Suprapubic skin (tissue), 4 donors: ENCODE data around the gene ZFP90. TPM values are rescaled to one million over a fixed set of nuclear protein-coding genes. Genes with fewer than 3 reads are reported as not detected.

ENCODE experiments used
- DNase-seq, 2 donors: peaks; one replicate each; pipeline ENCODE4 v3.0.0-alpha.2; 2019; ENCODE audit warnings: low spot score in 2 of 2
- H3K27ac ChIP-seq: fragments of 200-600 bp; sonication (generic); one replicate; pipeline ENCODE4 v1.5.1; 2019
- H3K27me3 ChIP-seq: fragments of 200-600 bp; sonication (generic); one replicate; pipeline ENCODE4 v1.5.1; 2019
- H3K36me3 ChIP-seq: fragments of 200-600 bp; sonication (generic); one replicate; pipeline ENCODE4 v1.5.1; 2019
- H3K4me1 ChIP-seq: fragments of 200-600 bp; sonication (generic); one replicate; pipeline ENCODE4 v1.5.1; 2019
- H3K4me3 ChIP-seq: fragments of 200-600 bp; sonication (generic); one replicate; pipeline ENCODE4 v1.5.1; 2019; ENCODE audit warnings: mild to moderate bottlenecking
- H3K9me3 ChIP-seq: fragments of 200-600 bp; sonication (generic); one replicate; pipeline ENCODE4 v1.5.1; 2019
- EP300 ChIP-seq: sonication (generic); formaldehyde crosslinking; IDR thresholded peaks from one replicate; pipeline ENCODE4 v1.6.1; 2017; ENCODE audit warnings: antibody characterized with exemption
- POLR2A ChIP-seq, 2 donors: fragments of 450-650 bp; IDR thresholded peaks; one replicate each; pipeline ENCODE4 v1.6.1; 2017; ENCODE audit warnings: antibody characterized with exemption in 2 of 2, mild to moderate bottlenecking in 2 of 2, moderate library complexity in 2 of 2
- POLR2AphosphoS5 ChIP-seq, 3 donors: sonication (generic); formaldehyde crosslinking; IDR thresholded peaks; one replicate each; pipeline ENCODE4 v1.6.1; 2017; ENCODE audit warnings: antibody characterized with exemption in 3 of 3
- WGBS: methylation state at CpG from one replicate; pipeline ENCODE4 v1.1.5; 2018; 5-methylcytosine and 5-hydroxymethylcytosine counted together
- total RNA-seq, 4 donors: library from RNA; depleted of rRNA; stranded (reverse); fragments of >200 nt; gene quantifications; one replicate each; pipeline ENCODE4 v1.1.0, GENCODE V29; 2016
- TF ChIP-seq, protein P1 (sequence below), 2 donors: fragments of 200-600 bp in 1 of 2; fragments of 450-650 bp in 1 of 2; sonication (generic) in 1 of 2; IDR thresholded peaks; one replicate each; pipeline ENCODE4 v1.5.1; 2016 to 2019; ENCODE audit warnings: antibody characterized with exemption in 2 of 2, mild to moderate bottlenecking in 1 of 2, moderate library complexity in 1 of 2

ZFP90 gene
- total RNA-seq, 4 donors from 2014 or later = 9.1 to 34.5 (median 16.4) TPM

DNA sequence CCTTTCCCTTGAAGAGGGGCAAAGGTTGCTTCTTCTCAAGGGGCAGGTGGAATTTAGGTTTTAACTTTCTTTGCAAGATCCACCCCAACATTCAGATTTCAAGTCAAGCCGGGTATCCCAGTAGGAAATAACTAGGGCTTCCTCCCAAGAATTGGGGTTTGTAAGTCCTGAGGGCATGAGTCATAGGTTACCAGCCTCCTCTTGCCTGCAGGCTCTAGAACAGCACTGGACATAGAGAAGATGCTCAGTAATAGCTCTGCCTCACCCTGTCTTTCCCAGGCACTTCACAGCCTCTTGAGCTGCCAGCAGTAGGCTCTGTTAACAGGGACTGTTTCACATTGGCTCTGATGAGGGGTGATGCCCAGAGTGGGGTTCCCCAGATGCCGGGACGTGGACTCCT is 35.8 kb upstream of the ZFP90 start:
- WGBS = 88% methylated on average over 3 of the region's 3 CpGs
- Histone ChIP-seq H3K27me3 (peaks cover 17% of the 10 kb centered on the region), H3K4me3 (no peak overlapping the region), H3K27ac (no peak overlapping the region), H3K9me3 (no peaks in the 10 kb centered on the region), H3K36me3 (no peaks in the 10 kb centered on the region), H3K4me1 (no peaks in the 10 kb centered on the region)
- DNase-seq = no peak
- TF ChIP-seq POLR2A (IDR thresholded peaks at IDR 0.05) (no peak), EP300 (no peak), POLR2AphosphoS5 (IDR thresholded peaks at IDR 0.05) (no peak)
- TF ChIP-seq, protein P1, sequence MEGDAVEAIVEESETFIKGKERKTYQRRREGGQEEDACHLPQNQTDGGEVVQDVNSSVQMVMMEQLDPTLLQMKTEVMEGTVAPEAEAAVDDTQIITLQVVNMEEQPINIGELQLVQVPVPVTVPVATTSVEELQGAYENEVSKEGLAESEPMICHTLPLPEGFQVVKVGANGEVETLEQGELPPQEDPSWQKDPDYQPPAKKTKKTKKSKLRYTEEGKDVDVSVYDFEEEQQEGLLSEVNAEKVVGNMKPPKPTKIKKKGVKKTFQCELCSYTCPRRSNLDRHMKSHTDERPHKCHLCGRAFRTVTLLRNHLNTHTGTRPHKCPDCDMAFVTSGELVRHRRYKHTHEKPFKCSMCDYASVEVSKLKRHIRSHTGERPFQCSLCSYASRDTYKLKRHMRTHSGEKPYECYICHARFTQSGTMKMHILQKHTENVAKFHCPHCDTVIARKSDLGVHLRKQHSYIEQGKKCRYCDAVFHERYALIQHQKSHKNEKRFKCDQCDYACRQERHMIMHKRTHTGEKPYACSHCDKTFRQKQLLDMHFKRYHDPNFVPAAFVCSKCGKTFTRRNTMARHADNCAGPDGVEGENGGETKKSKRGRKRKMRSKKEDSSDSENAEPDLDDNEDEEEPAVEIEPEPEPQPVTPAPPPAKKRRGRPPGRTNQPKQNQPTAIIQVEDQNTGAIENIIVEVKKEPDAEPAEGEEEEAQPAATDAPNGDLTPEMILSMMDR (IDR thresholded peaks at IDR 0.05) = no peak

DNA sequence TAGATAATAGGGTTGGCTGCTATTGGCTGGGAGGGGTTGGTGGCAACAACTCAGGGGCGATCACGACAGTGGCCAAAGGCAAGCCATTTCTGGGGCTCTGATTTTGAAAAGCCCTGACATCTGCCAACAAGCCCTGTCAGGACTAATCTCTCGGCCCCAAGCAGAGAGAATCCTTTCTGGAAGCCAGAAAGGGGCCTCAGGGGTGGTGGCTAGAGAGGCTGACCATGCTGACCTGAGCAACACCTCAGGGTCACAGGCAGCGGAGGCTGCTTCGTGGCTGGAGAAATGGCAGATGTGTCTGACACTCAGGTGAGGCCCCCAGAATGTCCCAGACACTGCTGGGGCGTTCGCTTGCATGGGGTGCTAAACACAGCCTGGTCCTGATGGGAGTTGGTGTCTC is 35.0 kb upstream of the ZFP90 start:
- no peaks in the 10 kb centered on the region for H3K9me3 ChIP-seq
- H3K4me3 ChIP-seq = no peak overlapping the region
- WGBS = 79% methylated on average over 7 of the region's 7 CpGs
- H3K27ac ChIP-seq = no peak overlapping the region
- no peaks in the 10 kb centered on the region for H3K36me3 ChIP-seq
- H3K4me1 ChIP-seq = no peaks in the 10 kb centered on the region
- H3K27me3 ChIP-seq = peaks cover 24% of the 10 kb centered on the region
- TF ChIP-seq POLR2A (IDR thresholded peaks at IDR 0.05) (no peak), EP300 (no peak), POLR2AphosphoS5 (IDR thresholded peaks at IDR 0.05) (no peak)
- TF ChIP-seq, protein P1 (IDR thresholded peaks at IDR 0.05) = no peak
- no peak for DNase-seq

DNA sequence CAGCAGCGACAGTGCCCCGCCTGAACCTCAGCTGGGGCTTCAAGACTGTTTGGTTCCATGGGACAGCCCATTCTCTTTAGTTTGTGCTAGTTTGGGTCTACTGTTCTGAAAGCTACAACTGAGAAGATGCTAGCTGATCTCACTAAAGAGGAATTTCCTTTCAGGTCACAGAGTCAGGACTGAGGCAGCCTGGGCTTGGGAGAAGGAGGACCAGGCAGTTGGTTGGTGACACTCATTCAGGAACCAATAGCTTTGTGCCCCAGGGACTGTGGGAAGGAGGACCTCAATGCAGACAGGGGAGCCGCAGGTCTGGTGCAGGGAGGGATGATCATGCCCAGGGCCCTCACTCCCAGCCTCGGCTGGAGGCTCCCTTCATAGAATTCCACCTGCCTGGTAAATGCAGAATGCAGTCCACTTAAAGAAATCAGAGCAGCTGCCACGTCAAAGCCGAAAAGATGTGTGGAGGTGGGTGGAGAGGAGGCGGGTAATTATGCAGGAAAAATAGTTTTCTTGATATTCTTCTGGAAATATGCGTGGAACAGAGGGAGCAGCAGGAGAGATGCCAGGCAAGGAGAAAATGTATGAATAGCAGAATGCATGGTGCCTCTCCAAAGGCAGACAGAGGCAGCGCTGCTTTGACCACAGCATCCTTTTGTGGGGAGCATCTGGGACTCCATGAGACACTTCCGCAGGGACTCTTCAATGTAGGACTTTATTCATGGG is 32.6 kb upstream of the ZFP90 start:
- Histone ChIP-seq H3K36me3 (no peaks in the 10 kb centered on the region), H3K4me1 (peaks cover 6% of the 10 kb centered on the region), H3K9me3 (no peaks in the 10 kb centered on the region), H3K27me3 (peaks cover 30% of the 10 kb centered on the region), H3K27ac (no peak overlapping the region), H3K4me3 (no peak overlapping the region)
- WGBS = 59% methylated on average over 8 of the region's 10 CpGs
- DNase-seq = no peak
- no peak for TF ChIP-seq POLR2AphosphoS5 (IDR thresholded peaks at IDR 0.05)
- TF ChIP-seq EP300 = no peak
- TF ChIP-seq, protein P1 (IDR thresholded peaks at IDR 0.05) = no peak
- no peak for TF ChIP-seq POLR2A (IDR thresholded peaks at IDR 0.05)

DNA sequence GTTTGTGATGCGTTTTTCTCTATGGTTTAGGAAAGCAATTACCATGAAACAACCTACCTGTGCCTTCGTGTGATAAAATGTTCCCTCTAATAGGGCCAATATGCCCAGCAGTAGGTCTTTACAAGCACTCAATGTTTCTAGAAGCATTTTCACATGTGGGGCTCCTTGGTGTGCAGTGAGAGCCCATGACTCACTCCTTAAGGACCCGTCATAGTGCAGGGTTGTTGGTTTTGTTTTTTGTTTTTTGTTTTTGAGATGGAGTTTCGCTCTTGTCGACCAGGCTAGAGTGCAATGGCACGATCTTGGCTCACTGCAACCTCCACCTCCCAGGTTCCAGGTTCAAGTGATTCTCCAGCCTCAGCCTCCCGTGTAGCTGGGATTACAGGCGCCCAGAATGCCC is 31.1 kb upstream of the ZFP90 start:
- Histone ChIP-seq H3K27me3 (peaks cover 30% of the 10 kb centered on the region), H3K4me3 (no peak overlapping the region), H3K4me1 (peaks cover 6% of the 10 kb centered on the region), H3K36me3 (no peaks in the 10 kb centered on the region), H3K27ac (no peak overlapping the region), H3K9me3 (no peaks in the 10 kb centered on the region)
- 71% methylated on average over 8 of the region's 8 CpGs for WGBS
- TF ChIP-seq POLR2AphosphoS5 (IDR thresholded peaks at IDR 0.05) = no peak
- TF ChIP-seq, protein P1 (IDR thresholded peaks at IDR 0.05) = no peak
- TF ChIP-seq POLR2A (IDR thresholded peaks at IDR 0.05) = no peak
- TF ChIP-seq EP300 = no peak
- DNase-seq = no peak

DNA sequence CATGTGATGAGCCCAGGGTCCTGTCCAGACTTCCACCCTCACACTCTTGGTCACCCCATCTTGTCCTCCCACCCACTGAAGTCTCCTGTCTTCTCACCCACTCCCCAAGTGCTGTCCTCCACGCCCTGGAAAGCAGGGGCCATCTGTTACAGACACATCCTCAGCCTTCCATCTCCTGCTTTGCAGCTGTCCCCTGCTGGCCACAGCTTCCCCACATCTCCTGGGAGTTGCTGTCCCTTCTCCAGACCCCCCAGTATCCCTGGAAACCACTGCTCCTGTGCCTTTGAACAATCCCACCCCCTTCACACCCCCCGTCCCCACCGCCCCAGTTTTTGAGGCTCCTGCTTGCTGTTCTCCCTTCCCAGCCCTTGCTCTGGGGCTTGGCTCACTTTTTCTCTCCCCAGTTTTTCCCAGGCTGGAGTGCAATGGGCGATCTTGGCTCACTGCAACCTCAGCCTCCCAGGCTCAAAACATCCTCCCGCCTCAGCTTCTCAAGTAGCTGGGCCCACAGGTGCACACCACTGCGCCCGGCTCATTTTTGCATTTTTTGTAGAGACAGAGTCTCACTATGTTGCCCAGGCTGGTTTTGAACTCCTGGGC is 30.4 kb upstream of the ZFP90 start:
- WGBS = 81% methylated on average over 7 of the region's 7 CpGs
- no peak for TF ChIP-seq POLR2AphosphoS5 (IDR thresholded peaks at IDR 0.05)
- TF ChIP-seq, protein P1 (IDR thresholded peaks at IDR 0.05) = no peak
- no peak for TF ChIP-seq POLR2A (IDR thresholded peaks at IDR 0.05)
- no peak for TF ChIP-seq EP300
- Histone ChIP-seq H3K4me1 (peaks cover 6% of the 10 kb centered on the region), H3K27me3 (peaks cover 30% of the 10 kb centered on the region), H3K4me3 (no peak overlapping the region), H3K27ac (no peak overlapping the region), H3K36me3 (no peaks in the 10 kb centered on the region), H3K9me3 (no peaks in the 10 kb centered on the region)
- no peak for DNase-seq
